ENCODE measurements around the gene ANKRD11.
"Not testable (repeated sequence)": the region's sequence is repeated elsewhere in the genome, so short reads cannot be mapped to it uniquely, and the experiment has no call there.

The ANKRD11 gene

DNA sequence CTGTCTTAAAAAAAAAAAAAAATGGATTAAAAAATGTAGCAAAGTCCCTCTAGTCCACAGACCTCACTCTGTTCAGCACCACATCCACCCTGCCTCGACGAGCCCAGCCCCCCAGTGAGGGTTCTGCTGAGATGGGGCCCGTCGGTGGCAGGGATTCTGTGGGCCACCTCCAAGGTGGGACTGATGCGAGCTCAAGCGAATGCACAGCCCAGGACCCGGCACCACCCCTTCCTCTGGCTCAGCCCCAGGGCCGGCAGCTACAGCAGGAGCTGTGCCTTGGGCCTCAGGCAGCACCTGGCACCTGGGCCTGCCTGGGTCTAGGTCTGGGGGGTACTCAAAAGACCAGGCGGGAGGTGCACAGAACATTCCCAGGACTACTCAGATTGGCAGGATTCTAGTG lies 213.3 kb downstream of the ANKRD11 start:
- DNase-seq, result no peak

DNA sequence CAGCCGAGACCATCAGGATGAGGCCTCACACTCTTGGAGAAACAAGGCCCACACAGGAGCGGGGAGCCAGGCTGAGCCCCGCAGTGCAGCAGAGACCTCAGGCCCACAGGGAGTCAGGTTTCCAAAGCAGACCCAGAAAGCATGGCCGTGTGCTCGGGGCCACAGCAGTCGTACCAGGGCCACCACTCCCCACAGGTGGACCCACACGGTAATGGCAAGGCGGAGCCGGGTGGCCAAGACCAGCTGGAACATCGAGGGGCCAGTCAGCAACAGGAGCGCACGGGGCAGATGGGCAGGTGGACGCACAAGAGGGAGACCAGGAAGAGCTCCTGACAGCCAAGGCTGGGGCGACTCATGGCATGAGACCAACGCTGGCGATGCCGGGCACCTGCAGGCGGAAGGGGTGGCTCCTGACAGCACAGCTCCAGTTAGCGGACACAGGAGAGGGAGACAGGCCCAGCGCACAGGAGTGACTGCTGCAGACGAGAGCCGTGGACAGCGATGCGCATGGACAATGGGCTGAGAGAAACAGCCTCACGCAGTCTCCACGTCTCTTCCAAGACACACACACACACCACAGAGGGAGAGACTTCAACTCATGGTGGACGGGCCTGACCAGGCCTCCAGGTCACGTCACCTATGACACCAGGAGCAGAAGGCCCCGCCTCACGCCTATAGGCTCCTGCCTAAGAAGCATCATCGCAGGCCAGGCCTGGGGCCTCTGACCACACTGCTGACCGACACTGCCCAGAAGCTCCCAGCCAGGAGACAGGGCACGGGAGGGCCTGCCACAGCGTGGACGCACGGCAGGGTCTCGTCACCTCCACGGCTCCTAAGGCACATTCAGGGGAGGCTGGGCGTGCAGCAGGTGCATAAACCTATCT lies 214.3 kb downstream of the ANKRD11 start:
- no peak for DNase-seq

DNA sequence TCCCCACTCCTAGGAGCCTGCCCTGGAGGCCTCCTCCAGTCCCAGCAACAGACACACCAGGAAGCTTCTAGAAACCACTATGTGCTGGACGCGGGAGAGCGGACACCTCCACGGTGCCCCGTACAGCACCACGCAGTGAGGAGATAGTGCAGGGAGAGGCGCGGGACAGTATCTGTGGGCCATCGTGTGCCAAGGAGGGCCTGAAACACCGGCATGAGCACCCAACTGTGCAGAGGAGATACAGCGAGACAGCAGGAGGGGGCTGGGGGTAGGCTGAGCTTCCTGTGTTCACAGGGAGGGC lies 215.1 kb downstream of the ANKRD11 start:
- no peak for DNase-seq

- DNase-seq, result no peak
Measured at GRCh38 chr16:89274561-89275283, 215.6 kb downstream of the ANKRD11 start.

DNA sequence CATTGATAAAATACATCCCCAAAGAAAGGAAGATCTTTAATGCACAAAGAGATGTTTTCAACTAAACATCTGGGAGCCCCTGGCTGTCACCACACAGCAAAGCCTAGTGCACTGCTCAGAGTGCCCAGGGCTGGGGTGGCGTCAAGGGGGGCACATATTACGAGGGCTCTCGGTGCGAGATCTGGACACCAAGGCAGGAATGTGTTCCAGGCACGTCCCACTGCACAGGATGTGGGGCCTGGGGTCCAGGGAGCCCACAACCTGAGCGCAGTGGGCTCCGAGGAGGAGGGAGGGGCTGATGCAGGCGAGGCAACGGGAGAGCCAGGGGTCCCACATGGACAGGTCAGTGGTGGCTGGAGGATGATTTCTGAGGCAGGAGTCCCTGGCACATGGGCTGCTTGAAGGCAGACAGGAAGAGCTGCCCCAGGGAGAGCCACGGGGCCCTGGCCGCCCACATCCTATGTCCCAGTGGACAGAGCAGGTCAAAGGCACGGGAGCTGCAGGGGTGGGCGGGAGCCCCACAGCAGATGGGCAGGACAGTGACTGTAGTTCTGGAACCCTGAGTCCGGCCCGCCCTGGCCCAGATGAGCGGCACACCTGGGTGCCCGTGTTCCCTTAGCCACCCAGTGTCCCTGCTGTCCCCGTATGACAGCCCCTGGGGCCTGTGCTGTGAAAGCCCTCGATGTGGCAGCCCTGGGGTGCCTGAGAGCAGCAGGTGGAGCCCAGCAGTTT lies 216.5 kb downstream of the ANKRD11 start:
- no peak for DNase-seq

GRCh38 chr16:89272631-89273030 lies 217.7 kb downstream of the ANKRD11 start:
- no peak for DNase-seq

- DNase-seq, result no peak
Measured at GRCh38 chr16:89270666-89271345, 219.6 kb downstream of the ANKRD11 start.

GRCh38 chr16:89269805-89270665 lies 220.3 kb downstream of the ANKRD11 start:
- no peak for DNase-seq

- DNase-seq, result no peak
Measured at GRCh38 chr16:89268987-89269735, 221.2 kb downstream of the ANKRD11 start.

DNA sequence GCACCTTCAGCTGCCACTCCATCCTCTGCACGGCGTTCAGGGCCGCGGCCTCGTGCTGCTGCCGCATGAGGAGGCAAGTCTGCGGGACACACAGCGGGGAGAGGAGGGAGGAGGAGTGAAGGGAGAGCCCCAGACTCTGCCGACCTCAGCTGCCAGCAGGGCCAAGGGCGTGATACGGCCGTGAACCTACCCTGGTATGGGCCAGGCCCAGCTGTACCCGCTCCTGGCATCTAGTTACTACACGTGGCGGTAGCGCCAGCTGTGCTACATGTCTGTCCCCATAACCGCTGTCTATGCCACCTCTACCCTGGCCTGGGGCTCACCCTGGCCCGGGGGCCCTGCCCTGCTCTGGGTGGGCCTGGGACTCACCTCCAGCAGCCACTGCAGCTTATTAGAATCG lies 221.8 kb downstream of the ANKRD11 start:
- no peak for DNase-seq

DNA sequence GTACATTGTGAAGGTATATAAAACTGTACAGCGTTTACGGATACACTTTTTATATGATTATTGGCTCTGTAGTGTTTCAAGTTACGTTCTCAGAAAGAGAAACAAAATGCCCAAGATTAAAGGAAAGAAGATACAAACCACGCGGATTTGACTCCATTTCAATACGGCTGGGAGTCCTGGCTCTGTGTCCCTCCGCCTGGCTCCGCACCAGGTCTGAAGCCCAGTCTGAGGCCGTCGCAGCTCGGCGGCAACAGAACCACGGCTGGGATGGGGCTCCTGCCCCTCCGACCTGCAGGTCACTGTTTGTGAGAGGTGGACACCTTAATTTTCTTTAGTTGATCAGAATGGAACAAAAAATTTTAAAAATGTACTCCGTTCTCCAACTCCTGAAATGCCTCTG lies 222.6 kb downstream of the ANKRD11 start:
- not testable (repeated sequence) for DNase-seq

- no peak for DNase-seq
Measured at GRCh38 chr16:89266521-89267134, 223.7 kb downstream of the ANKRD11 start.

DNA sequence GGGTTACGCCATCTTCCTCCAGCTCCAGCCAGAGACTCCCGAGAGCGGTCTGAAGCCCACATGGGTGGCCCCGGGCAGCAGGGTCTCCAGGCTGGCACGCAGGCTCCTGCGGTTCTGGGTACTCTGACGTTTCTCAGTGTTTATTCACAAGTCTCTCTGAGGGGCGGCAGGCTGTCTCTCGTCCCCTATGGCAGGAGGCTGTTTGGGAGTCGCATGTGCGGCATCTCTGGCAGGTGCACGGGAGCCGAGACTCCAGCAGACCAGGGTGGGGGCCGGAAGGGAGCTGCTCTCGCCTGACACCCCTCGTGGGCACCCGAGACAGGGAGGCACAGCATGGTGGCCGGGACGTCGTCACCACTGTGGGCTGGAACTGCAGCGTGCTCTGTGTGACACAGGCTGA lies 224.7 kb downstream of the ANKRD11 start:
- no peak for DNase-seq

DNA sequence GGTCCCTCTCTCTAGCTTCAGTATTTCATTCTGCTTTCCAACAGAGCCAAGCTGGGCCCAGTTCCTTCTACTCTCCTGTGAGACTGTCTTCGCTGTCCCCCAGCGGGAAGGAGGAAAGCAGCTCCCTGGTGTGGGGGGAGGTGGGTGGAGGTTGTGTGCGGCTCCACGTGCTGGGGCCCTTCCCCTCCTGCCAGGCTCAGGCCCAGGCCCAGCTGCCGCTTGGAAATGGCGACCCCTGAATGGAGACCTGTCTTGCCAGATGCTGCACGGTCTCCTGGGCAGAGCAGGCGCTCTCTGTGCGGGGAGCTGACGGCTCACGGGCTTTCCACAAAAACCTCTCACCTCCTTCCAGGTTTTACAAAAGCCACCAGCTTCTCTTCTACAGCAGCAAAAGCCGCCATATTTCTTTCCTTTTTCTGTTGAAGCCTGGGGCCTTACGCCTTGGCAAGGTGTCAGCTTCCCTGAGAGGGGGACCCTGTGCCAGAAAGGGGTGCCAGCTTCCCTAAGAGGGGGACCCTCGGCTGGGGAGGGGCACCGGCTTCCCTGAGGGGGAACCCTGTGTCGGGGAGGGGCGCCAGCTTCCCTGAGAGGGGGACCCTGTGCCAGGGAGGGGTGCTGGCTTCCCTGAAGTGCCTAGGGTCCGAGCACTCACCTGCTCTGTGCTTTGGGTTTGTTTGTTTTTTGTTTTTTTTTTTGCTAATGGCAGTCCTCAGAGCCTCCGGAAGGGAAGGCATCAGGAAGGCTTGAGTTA lies 225.4 kb downstream of the ANKRD11 start:
- DNase-seq, result no peak

DNA sequence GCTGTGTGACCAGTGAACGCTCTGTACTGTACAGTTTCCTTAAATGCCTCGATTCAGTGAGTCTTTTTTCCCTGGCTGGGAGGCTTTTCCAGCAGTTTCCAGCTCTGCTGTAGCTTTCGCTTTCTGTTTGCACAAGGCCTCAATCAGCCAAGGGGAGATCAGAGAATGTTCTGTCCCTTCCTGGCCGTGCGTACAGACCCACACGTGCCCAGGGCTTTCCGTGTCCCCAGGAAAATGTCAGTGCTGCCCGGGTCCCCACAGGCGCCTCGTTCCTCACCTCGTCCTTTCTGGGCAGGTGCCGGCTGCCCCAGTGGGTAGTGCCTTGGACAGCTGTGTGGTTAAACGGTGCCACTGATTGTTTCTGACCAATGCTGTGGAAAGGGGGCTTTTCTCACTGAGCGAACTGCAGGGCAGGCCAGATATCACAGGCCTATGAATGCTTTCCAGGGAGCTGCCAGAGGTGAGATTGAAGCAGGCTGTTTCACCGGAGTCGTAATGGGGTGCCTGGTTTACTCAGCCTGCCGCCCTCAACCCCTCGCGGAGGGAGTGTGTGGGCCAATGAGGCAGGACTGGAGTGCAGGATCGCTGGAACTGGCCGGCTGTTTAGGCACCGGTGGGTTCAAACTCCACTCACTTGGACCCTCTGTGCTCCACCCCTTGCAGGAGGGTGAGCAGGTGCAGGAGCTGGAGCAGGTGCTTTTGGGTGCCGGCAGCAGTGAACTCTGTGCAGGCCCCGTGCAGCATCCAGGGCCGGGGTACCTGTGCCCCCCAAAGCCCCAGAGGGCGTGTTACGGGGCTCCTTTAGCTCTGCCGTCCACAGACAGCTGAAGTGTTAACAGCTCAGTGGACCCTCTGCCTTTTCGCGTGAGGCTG lies 228.4 kb downstream of the ANKRD11 start:
- no peak for DNase-seq

DNA sequence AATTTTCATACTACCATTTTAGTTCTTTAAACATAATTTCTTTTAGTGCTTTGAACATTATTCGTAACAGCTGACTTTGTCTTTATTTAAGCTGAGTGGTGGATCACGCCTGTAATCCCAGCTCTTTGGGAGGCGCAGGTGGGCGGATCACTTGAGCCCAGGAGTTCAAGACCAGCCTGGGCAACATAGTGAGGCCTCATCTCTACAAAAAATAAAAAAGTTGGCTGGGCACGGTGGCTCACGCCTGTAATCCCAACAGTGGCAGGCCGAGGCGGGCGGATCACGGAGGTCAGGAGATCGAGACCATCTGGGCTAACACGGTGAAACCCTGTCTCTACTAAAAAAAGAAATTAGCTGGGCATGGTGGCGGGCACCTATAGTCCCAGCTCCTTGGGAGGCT lies 230.5 kb downstream of the ANKRD11 start:
- not testable (repeated sequence) for DNase-seq

DNA sequence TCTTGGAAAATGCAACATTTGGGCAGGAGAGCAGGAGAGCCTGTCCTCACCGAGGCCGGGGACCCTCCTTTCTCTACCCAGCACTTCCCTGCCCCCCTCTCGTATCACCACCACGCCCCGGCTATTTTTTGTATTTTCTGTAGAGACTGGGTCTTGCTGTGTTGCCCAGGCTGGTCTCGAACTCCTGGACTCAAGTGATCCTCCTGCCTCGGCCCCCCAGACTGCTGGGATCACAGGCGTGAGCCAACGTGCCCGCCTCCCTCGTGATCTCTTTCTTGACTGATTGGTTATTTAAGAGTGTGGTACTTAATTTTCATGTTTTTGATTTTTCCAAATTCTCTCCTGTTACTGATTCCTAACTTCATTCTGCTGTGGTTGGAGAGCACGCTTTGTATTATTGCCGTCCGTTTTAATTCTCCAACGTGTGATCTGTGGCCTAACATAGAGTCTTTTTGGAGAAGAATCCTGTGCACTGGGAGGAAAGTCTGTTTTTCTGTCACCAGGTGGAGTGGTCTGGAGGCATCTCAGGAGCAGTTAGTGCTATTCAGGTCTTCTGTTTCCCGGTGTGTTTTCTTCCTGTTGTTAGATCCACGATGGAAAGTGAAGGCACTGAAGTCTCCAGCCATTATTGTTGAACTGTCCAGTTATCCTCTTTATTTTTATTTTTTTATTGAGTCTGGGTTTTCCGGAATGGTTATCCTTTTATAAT lies 232.4 kb downstream of the ANKRD11 start:
- DNase-seq, result no peak

- no peak for DNase-seq
Measured at GRCh38 chr16:89257281-89257731, 233.1 kb downstream of the ANKRD11 start.

Measured in NCI-H774 (cell line).